ENCODE results near the gene ZBTB12.

DNA sequence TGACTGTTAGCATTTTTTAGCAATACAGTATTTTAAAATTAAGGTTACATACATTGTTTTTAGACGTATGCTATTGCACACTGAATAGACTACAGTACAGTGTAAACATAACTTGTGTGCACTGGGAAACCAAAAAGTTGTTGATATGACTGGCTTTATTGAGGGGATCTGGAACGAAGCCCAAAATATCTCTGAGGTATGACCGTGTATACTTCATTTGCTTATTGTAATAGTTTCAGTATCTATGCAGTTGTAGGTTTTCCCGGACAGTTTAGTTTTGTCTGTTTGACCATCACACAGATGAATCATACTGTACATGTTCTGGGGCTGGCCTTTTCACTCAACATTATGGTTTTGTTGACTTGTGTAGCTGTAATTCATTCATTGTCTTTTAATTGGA lies 6.9 kb upstream of the ZBTB12 start:
- TF ChIP-seq, protein P1, sequence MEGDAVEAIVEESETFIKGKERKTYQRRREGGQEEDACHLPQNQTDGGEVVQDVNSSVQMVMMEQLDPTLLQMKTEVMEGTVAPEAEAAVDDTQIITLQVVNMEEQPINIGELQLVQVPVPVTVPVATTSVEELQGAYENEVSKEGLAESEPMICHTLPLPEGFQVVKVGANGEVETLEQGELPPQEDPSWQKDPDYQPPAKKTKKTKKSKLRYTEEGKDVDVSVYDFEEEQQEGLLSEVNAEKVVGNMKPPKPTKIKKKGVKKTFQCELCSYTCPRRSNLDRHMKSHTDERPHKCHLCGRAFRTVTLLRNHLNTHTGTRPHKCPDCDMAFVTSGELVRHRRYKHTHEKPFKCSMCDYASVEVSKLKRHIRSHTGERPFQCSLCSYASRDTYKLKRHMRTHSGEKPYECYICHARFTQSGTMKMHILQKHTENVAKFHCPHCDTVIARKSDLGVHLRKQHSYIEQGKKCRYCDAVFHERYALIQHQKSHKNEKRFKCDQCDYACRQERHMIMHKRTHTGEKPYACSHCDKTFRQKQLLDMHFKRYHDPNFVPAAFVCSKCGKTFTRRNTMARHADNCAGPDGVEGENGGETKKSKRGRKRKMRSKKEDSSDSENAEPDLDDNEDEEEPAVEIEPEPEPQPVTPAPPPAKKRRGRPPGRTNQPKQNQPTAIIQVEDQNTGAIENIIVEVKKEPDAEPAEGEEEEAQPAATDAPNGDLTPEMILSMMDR (IDR thresholded peaks at IDR 0.05) = no peak
- no peak for TF ChIP-seq POLR2A (IDR thresholded peaks at IDR 0.05)
- TF ChIP-seq POLR2AphosphoS5 (IDR thresholded peaks at IDR 0.05) = no peak
- TF ChIP-seq EP300 (IDR thresholded peaks at IDR 0.05) = no peak

All from stomach (tissue), 4 donors.